ENCODE data around the gene TCEA3. TPM values are rescaled to one million over a fixed set of nuclear protein-coding genes. Genes with fewer than 3 reads are reported as not detected.
A peak's percentile ranks its signal among the peaks of the same experiment; 100 is the strongest.

The TCEA3 gene
- total and polyA plus RNA-seq, 10 of the 15 experiments (the other 5 are each of a cell fraction or from before 2014, with no cell fraction given): 0.06 to 0.23 (median 0.08) TPM; not detected in 7

GRCh38 chr1:23384312-23385058 is 40.1 kb downstream of the TCEA3 start:
- no peak for DNase-seq (ENCODE audit: low read depth, low spot score)
- TF ChIP-seq SPI1 (IDR thresholded peaks at IDR 0.05; ENCODE audit: borderline replicate concordance, insufficient read depth, low read depth, low read length): peak; percentile 30; the same call in 1 of the 2 replicates
- no peak for TF ChIP-seq BCL11A (IDR thresholded peaks at IDR 0.05; ENCODE audit: low read depth, low read length)
- RAD21 ChIA-PET (ENCODE audit: unreplicated experiment): no interaction called here
- Histone ChIP-seq H3K4me3 (no peak overlapping the region), H3K27me3 (replicated peaks in 1 of 2; ENCODE audit: control insufficient read depth in 2 of 2, insufficient read depth in 2 of 2, low read length in 1 of 2) (peaks cover 0 to 2% of the 10 kb centered on the region in 2 experiments; a peak in 2 of 4 replicates), H3K79me2 (ENCODE audit: control insufficient read depth, insufficient read depth, low read length) (no peaks in the 10 kb centered on the region), H3K4me2 (ENCODE audit: control insufficient read depth, insufficient read depth) (no peak overlapping the region), H3K27ac (ENCODE audit: control insufficient read depth, insufficient read depth) (no peak overlapping the region), H4K20me1 (ENCODE audit: control insufficient read depth, insufficient read depth) (no peaks in the 10 kb centered on the region), H3K9me3 (replicated peaks; ENCODE audit: control insufficient read depth, insufficient read depth, low read length) (no peaks in the 10 kb centered on the region), H2AFZ (ENCODE audit: control insufficient read depth, low read depth, low read length) (no peak overlapping the region), H3K4me1 (ENCODE audit: control insufficient read depth, insufficient read depth, low read length) (no peaks in the 10 kb centered on the region), H3K9ac (ENCODE audit: control insufficient read depth, insufficient read depth, low read length) (no peak overlapping the region), H3K36me3 (ENCODE audit: control insufficient read depth in 2 of 2, insufficient read depth in 2 of 2, low read length in 1 of 2) (no peaks in the 10 kb centered on the region)
- in situ Hi-C loops (cut with MboI) (no loop called here), intact Hi-C loops (cut with micrococcal nuclease; ENCODE audit: unreplicated experiment) (no loop called here)
- SMC1A ChIA-PET (ENCODE audit: uncharacterized antibody, unreplicated experiment): no interaction called here
- CTCF ChIA-PET: no interaction called here
- POLR2A ChIA-PET: interaction anchor here (0.6 kb wide), 1 partner anchor 934 kb away, joined by 4 read pairs; no protein-coding TSS in a partner anchor
- 65% methylated on average over 9 of the region's 11 CpGs for WGBS (ENCODE audit: insufficient coverage, insufficient replicate concordance, low lambda C conversion rate, missing lambda C conversion rate)
- BruUV-seq (replicated peaks): no TSS peak
- no peak for FAIRE-seq
- ATAC-seq: peak; percentile 25; the same call in 1 of the 3 replicates

- RAD21 ChIA-PET (ENCODE audit: unreplicated experiment): no interaction called here
- no peaks in the 10 kb centered on the region for H3K9me3 ChIP-seq (replicated peaks; ENCODE audit: control insufficient read depth, insufficient read depth, low read length)
- SMC1A ChIA-PET (ENCODE audit: uncharacterized antibody, unreplicated experiment): no interaction called here
- no TSS peak for BruUV-seq (replicated peaks)
- CTCF ChIA-PET: no interaction called here
- TF ChIP-seq MTA2 (IDR thresholded peaks at IDR 0.05; ENCODE audit: low read depth) (no peak), RB1 (IDR thresholded peaks at IDR 0.05; ENCODE audit: borderline replicate concordance) (no peak), HDAC6 (IDR thresholded peaks at IDR 0.05; ENCODE audit: unreplicated experiment) (no peak), ZNF217 (IDR thresholded peaks at IDR 0.05) (no peak), EP300 (IDR thresholded peaks at IDR 0.05; ENCODE audit: borderline replicate concordance in 1 of 2, control insufficient read depth in 1 of 2, low read depth in 2 of 2, low read length in 2 of 2) (no peak), BHLHE40 (IDR thresholded peaks at IDR 0.05; ENCODE audit: borderline replicate concordance in 1 of 2, low read depth in 2 of 2, low read length in 1 of 2) (peak in 1 of 2 experiments; percentile 49; a peak in 2 of 4 replicates), BCLAF1 (IDR thresholded peaks at IDR 0.05) (no peak)
- H4K20me1 ChIP-seq (ENCODE audit: control insufficient read depth, insufficient read depth): no peaks in the 10 kb centered on the region
- no peak overlapping the region for H3K9ac ChIP-seq (ENCODE audit: control insufficient read depth, insufficient read depth, low read length)
- FAIRE-seq (no peak), ATAC-seq (no peak), DNase-seq (ENCODE audit: low read depth, low spot score) (no peak)
- intact Hi-C loops (cut with micrococcal nuclease; ENCODE audit: unreplicated experiment) (no loop called here), in situ Hi-C loops (cut with MboI) (no loop called here)
- H3K36me3 ChIP-seq (ENCODE audit: control insufficient read depth in 2 of 2, insufficient read depth in 2 of 2, low read length in 1 of 2): no peaks in the 10 kb centered on the region
- no peak overlapping the region for H3K27ac ChIP-seq (ENCODE audit: control insufficient read depth, insufficient read depth)
- no peak overlapping the region for H3K4me3 ChIP-seq
- H3K4me2 ChIP-seq (ENCODE audit: control insufficient read depth, insufficient read depth): no peak overlapping the region
- 36% methylated on average over 8 of the region's 8 CpGs for WGBS (ENCODE audit: insufficient coverage, insufficient replicate concordance, low lambda C conversion rate, missing lambda C conversion rate)
- H3K79me2 ChIP-seq (ENCODE audit: control insufficient read depth, insufficient read depth, low read length): no peaks in the 10 kb centered on the region
- POLR2A ChIA-PET: interaction anchor here (0.6 kb wide), 1 partner anchor 935 kb away, joined by 4 read pairs; no protein-coding TSS in a partner anchor
- H3K4me1 ChIP-seq (ENCODE audit: control insufficient read depth, insufficient read depth, low read length): no peaks in the 10 kb centered on the region
- no peak overlapping the region for H2AFZ ChIP-seq (ENCODE audit: control insufficient read depth, low read depth, low read length)
- H3K27me3 ChIP-seq (replicated peaks in 1 of 2; ENCODE audit: control insufficient read depth in 2 of 2, insufficient read depth in 2 of 2, low read length in 1 of 2): peaks cover 0 to 2% of the 10 kb centered on the region in 2 experiments; a peak in 2 of 4 replicates
Measured at GRCh38 chr1:23383577-23384311, 40.8 kb downstream of the TCEA3 start.
